ENCODE results near the gene MC3R.

GRCh38 chr20:56244259-56244658, 4.3 kb upstream of the MC3R start:
- TF ChIP-seq CTCF (conservative IDR thresholded peaks at IDR 0.05; ENCODE audit: low read depth, low read length): no peak
- no peak for TF ChIP-seq RCOR1 (IDR thresholded peaks at IDR 0.05; ENCODE audit: insufficient replicate concordance, low read length)
- TF ChIP-seq RAD21 (IDR thresholded peaks at IDR 0.05; ENCODE audit: low read length): no peak
- TF ChIP-seq POLR2A (IDR thresholded peaks at IDR 0.05; ENCODE audit: low read depth, low read length): no peak
- TF ChIP-seq CHD1 (IDR thresholded peaks at IDR 0.05; ENCODE audit: low read depth, low read length): no peak
- no peak for TF ChIP-seq CEBPB (IDR thresholded peaks at IDR 0.05; ENCODE audit: low read depth, low read length)
- no peak for TF ChIP-seq SMC3 (IDR thresholded peaks at IDR 0.05; ENCODE audit: low read depth, low read length)
- TF ChIP-seq USF2 (IDR thresholded peaks at IDR 0.05; ENCODE audit: low read depth, low read length): no peak

All from IMR-90 (cell line).